ENCODE measurements around the gene ST7. TPM values are rescaled to one million over a fixed set of nuclear protein-coding genes. Genes with fewer than 3 reads are reported as not detected.

Gene ST7
- total and polyA plus RNA-seq, 2 donors (not counting 3 experiments of a cell fraction or from before 2014, with no cell fraction given) = 18.6 to 24.9 TPM

GRCh38 chr7:117071551-117071950 is 118.2 kb downstream of the ST7 start:
- Histone ChIP-seq H3K9me1 (replicated peaks; ENCODE audit: control insufficient read depth, extremely low read depth, insufficient read depth, low read length) (no peaks in the 10 kb centered on the region), H3K4me2 (ENCODE audit: insufficient read depth, low read length) (no peak overlapping the region), H3K4me3 (replicated peaks in 1 of 3; ENCODE audit: insufficient read depth in 1 of 3, low read depth in 1 of 3, low read length in 3 of 3) (no peak overlapping the region), H3K4me1 (ENCODE audit: control insufficient read depth, extremely low read depth, insufficient read depth, low read length) (peaks cover 18% of the 10 kb centered on the region), H2AFZ (ENCODE audit: low read depth, low read length) (no peak overlapping the region), H3K27ac (ENCODE audit: insufficient read depth, low read depth, low read length) (no peak overlapping the region), H4K20me1 (replicated peaks; ENCODE audit: control insufficient read depth, extremely low read depth, insufficient read depth, low read length) (no peaks in the 10 kb centered on the region), H3K27me3 (ENCODE audit: control insufficient read depth in 2 of 2, insufficient read depth in 2 of 2, low read length in 2 of 2) (no peaks in the 10 kb centered on the region), H3K9ac (replicated peaks; ENCODE audit: extremely low read depth, insufficient read depth, low read length) (no peak overlapping the region), H3K9me3 (replicated peaks; ENCODE audit: control insufficient read depth, insufficient read depth, low read length) (no peaks in the 10 kb centered on the region), H3K36me3 (ENCODE audit: control insufficient read depth in 2 of 2, extremely low read depth in 1 of 2, insufficient read depth in 2 of 2, low read length in 2 of 2) (no peaks in the 10 kb centered on the region), H3K79me2 (ENCODE audit: control insufficient read depth, insufficient read depth, low read length) (peaks cover 10% of the 10 kb centered on the region)
- BruUV-seq (replicated peaks) = no TSS peak
- dilution Hi-C loops (cut with MboI; ENCODE audit: extremely low pct_ligation_motif_present, low sequenced_read_pairs) = no loop called here
- ChIA-PET CTCF (interaction anchor here (2.5 kb wide), 1 partner anchor 83 kb away, joined by 8 read pairs; no protein-coding TSS in a partner anchor), POLR2A (no interaction called here)
- intact Hi-C loops (cut with micrococcal nuclease) = no loop called here
- FAIRE-seq = no peak
- no peak for DNase-seq (ENCODE audit: low read depth, low spot score)
- TF ChIP-seq MYC (IDR thresholded peaks at IDR 0.05; ENCODE audit: low read depth, low read length) (no peak), CTCF (IDR thresholded peaks at IDR 0.05; ENCODE audit: extremely low read depth in 1 of 2, insufficient read depth in 1 of 2, low read depth in 1 of 2, low read length in 2 of 2) (no peak), GATA2 (IDR thresholded peaks at IDR 0.05; ENCODE audit: insufficient read depth, insufficient read length, low read depth, low read length) (no peak), FOS (IDR thresholded peaks at IDR 0.05; ENCODE audit: borderline replicate concordance, insufficient read depth, low read length) (no peak), EZH2 (IDR thresholded peaks at IDR 0.05; ENCODE audit: borderline replicate concordance, low read depth, low read length, severe bottlenecking) (no peak), JUN (IDR thresholded peaks at IDR 0.05; ENCODE audit: borderline replicate concordance, insufficient read depth, insufficient read length, low read depth) (no peak)

Data from endothelial cell of umbilical vein (primary cell).